ENCODE data around the gene KNSTRN. TPM values are rescaled to one million over a fixed set of nuclear protein-coding genes. Genes with fewer than 3 reads are reported as not detected.

The KNSTRN gene
- total RNA-seq, 1 donor from 2014 or later = 31.1 TPM

GRCh38 chr15:40398413-40398873 lies 15.9 kb downstream of the KNSTRN start:
- Mint-ChIP-seq H3K27ac (no peak overlapping the region), H3K9me3 (no peaks in the 10 kb centered on the region), H3K4me1 (no peaks in the 10 kb centered on the region), H3K27me3 (ENCODE audit: low read depth) (no peaks in the 10 kb centered on the region), H3K36me3 (peaks cover 10% of the 10 kb centered on the region), H3K4me3 (no peak overlapping the region)
- TF ChIP-seq, protein P1, sequence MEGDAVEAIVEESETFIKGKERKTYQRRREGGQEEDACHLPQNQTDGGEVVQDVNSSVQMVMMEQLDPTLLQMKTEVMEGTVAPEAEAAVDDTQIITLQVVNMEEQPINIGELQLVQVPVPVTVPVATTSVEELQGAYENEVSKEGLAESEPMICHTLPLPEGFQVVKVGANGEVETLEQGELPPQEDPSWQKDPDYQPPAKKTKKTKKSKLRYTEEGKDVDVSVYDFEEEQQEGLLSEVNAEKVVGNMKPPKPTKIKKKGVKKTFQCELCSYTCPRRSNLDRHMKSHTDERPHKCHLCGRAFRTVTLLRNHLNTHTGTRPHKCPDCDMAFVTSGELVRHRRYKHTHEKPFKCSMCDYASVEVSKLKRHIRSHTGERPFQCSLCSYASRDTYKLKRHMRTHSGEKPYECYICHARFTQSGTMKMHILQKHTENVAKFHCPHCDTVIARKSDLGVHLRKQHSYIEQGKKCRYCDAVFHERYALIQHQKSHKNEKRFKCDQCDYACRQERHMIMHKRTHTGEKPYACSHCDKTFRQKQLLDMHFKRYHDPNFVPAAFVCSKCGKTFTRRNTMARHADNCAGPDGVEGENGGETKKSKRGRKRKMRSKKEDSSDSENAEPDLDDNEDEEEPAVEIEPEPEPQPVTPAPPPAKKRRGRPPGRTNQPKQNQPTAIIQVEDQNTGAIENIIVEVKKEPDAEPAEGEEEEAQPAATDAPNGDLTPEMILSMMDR (IDR thresholded peaks at IDR 0.05; ENCODE audit: unreplicated experiment) = no peak
- DNase-seq (ENCODE audit: low spot score in 2 of 2, unreplicated experiment in 2 of 2) = no peak

- Mint-ChIP-seq H3K36me3 (peaks cover 5% of the 10 kb centered on the region), H3K27ac (no peak overlapping the region), H3K27me3 (ENCODE audit: low read depth) (no peaks in the 10 kb centered on the region), H3K4me1 (no peaks in the 10 kb centered on the region), H3K9me3 (no peaks in the 10 kb centered on the region), H3K4me3 (no peak overlapping the region)
- TF ChIP-seq, protein P1 (IDR thresholded peaks at IDR 0.05; ENCODE audit: unreplicated experiment) = no peak
- DNase-seq (ENCODE audit: low spot score in 2 of 2, unreplicated experiment in 2 of 2) = no peak
Observed at GRCh38 chr15:40399370-40399769, 16.8 kb downstream of the KNSTRN start.

- H3K9me3 Mint-ChIP-seq = no peaks in the 10 kb centered on the region
- peak within 1 kb of the TSS; percentile 78 for H3K27ac Mint-ChIP-seq
- DNase-seq (ENCODE audit: low spot score in 2 of 2, unreplicated experiment in 2 of 2) = peak; percentile 85 to 93
- TF ChIP-seq, protein P1 (IDR thresholded peaks at IDR 0.05; ENCODE audit: unreplicated experiment) = no peak
- H3K4me3 Mint-ChIP-seq = peak within 1 kb of the TSS; percentile 89
- H3K4me1 Mint-ChIP-seq = peaks cover 20% of the 10 kb centered on the region
- no peaks in the 10 kb centered on the region for H3K27me3 Mint-ChIP-seq (ENCODE audit: low read depth)
- peaks cover 8% of the 10 kb centered on the region for H3K36me3 Mint-ChIP-seq
Observed at GRCh38 chr15:40405501-40406381, 23.2 kb downstream of the KNSTRN start, which contains the start of gene IVD. Gene IVD (plus strand): TSS chr15:40405795. CDS start chr15:40405828, 33 bp downstream.

- no peak for DNase-seq (ENCODE audit: low spot score in 2 of 2, unreplicated experiment in 2 of 2)
- H3K9me3 Mint-ChIP-seq = no peaks in the 10 kb centered on the region
- TF ChIP-seq, protein P1 (IDR thresholded peaks at IDR 0.05; ENCODE audit: unreplicated experiment) = no peak
- peaks cover 23% of the 10 kb centered on the region for H3K36me3 Mint-ChIP-seq
- peak overlapping the region; percentile 59 for H3K27ac Mint-ChIP-seq
- H3K27me3 Mint-ChIP-seq (ENCODE audit: low read depth) = no peaks in the 10 kb centered on the region
- peak overlapping the region; percentile 50 for H3K4me3 Mint-ChIP-seq
- H3K4me1 Mint-ChIP-seq = peaks cover 20% of the 10 kb centered on the region
Observed at GRCh38 chr15:40407330-40407990, 24.9 kb downstream of the KNSTRN start.

- no peaks in the 10 kb centered on the region for H3K9me3 Mint-ChIP-seq
- H3K4me3 Mint-ChIP-seq = no peak overlapping the region
- H3K27me3 Mint-ChIP-seq (ENCODE audit: low read depth) = no peaks in the 10 kb centered on the region
- peaks cover 20% of the 10 kb centered on the region for H3K4me1 Mint-ChIP-seq
- TF ChIP-seq, protein P1 (IDR thresholded peaks at IDR 0.05; ENCODE audit: unreplicated experiment) = no peak
- H3K27ac Mint-ChIP-seq = no peak overlapping the region
- no peak for DNase-seq (ENCODE audit: low spot score in 2 of 2, unreplicated experiment in 2 of 2)
- peaks cover 31% of the 10 kb centered on the region for H3K36me3 Mint-ChIP-seq
Observed at GRCh38 chr15:40409366-40409765, 26.8 kb downstream of the KNSTRN start.
